K562 (cell line): ENCODE results near the gene GMPR. TPM values are rescaled to one million over a fixed set of nuclear protein-coding genes. Genes with fewer than 3 reads are reported as not detected.

Source experiments
- ELF4 ChIP-seq: fragments of 450-650 bp; formaldehyde crosslinking; IDR thresholded peaks from 2 replicates; pipeline ENCODE4 v1.4.0; 2022; ENCODE audit warnings: missing genetic modification characterization
- GATA2 ChIP-seq: sonication (generic); formaldehyde crosslinking; IDR thresholded peaks from 2 replicates; pipeline ENCODE4 v1.4.0; 2020; ENCODE audit warnings: mild to moderate bottlenecking, missing genetic modification reagents
- LCOR ChIP-seq: sonication (generic); formaldehyde crosslinking; IDR thresholded peaks from 2 replicates; pipeline ENCODE4 v1.8.0; 2022; ENCODE audit warnings: mild to moderate bottlenecking, missing genetic modification reagents
- MGA ChIP-seq: fragments of 450-650 bp; IDR thresholded peaks from 2 replicates; pipeline ENCODE4 v1.6.1; 2016; ENCODE audit warnings: mild to moderate bottlenecking, moderate library complexity
- NEUROD1 ChIP-seq: fragments of 150-350 bp; IDR thresholded peaks from 2 replicates; pipeline ENCODE4 v1.6.1; 2014; ENCODE audit warnings: borderline replicate concordance, low read length, low read depth; ENCODE audit not compliant: partially characterized antibody
- RFX7 ChIP-seq: fragments of 250-450 bp; sonication (Bioruptor Pico); IDR thresholded peaks from 2 replicates; pipeline ENCODE4 v1.5.1; 2021; ENCODE audit warnings: mild to moderate bottlenecking
- SMC3 ChIP-seq: conservative IDR thresholded peaks from 2 replicates; pipeline ENCODE4 v1.6.1; 2011; ENCODE audit warnings: low read depth, low read length, improper control_type of control experiment; ENCODE audit not compliant: insufficient read depth
- SRSF7 ChIP-seq: fragments of 200-400 bp; formaldehyde crosslinking; optimal IDR thresholded peaks from 2 replicates; pipeline ENCODE3; 2017; ENCODE audit warnings: mild to moderate bottlenecking, low read depth, low read length
- ZC3H4 ChIP-seq: sonication (generic); formaldehyde crosslinking; IDR thresholded peaks from 2 replicates; pipeline ENCODE4 v1.9.0; 2021; ENCODE audit warnings: missing genetic modification reagents, borderline replicate concordance
- ZNF239 ChIP-seq: fragments of 250-450 bp; sonication (Bioruptor Pico); IDR thresholded peaks from 2 replicates; pipeline ENCODE4 v1.4.0; 2020; ENCODE audit warnings: mild to moderate bottlenecking
- ZNF280B ChIP-seq: fragments of 250-450 bp; sonication (Bioruptor Pico); IDR thresholded peaks from 2 replicates; pipeline ENCODE4 v1.5.1; 2021; ENCODE audit warnings: mild to moderate bottlenecking
- ZNF408 ChIP-seq: fragments of 250-450 bp; sonication (Bioruptor Pico); IDR thresholded peaks from 2 replicates; pipeline ENCODE4 v1.4.0; 2020; ENCODE audit warnings: low read depth, mild to moderate bottlenecking, moderate library complexity
- polyA plus RNA-seq, 8 experiments: library from polyadenylated mRNA; depleted of rRNA in 4 of 8; stranded (reverse) in 5 of 8; unstranded in 3 of 8; fragments of >200 nt; fragmentation: Nextera tagmentation in 2 of 8; fragmentation: Illumina TruSeq in 1 of 8; extraction: Ambion mirVana in 2 of 8; extraction: Trizol in 1 of 8; gene quantifications; 2 replicates each; pipeline versions ENCODE4 v1.2.1 to v1.2.3, GENCODE V29; 2011 to 2014; ENCODE audit warnings: inconsistent platforms in 1 of 8, missing spikeins in 1 of 8
- total RNA-seq, 7 experiments: library from RNA; depleted of rRNA in 6 of 7; stranded (reverse); fragments of >200 nt in 6 of 7; fragmentation: Illumina TruSeq in 2 of 7; extraction: Trizol in 2 of 7; gene quantifications; 2 replicates each; pipeline versions ENCODE4 v1.2.1 to v1.2.3, GENCODE V29; 2011 to 2021; ENCODE audit warnings: low replicate concordance in 1 of 7
- TF ChIP-seq, protein P1 (sequence below): sonication (generic); formaldehyde crosslinking; IDR thresholded peaks from 2 replicates; pipeline ENCODE4 v1.8.0; 2022; ENCODE audit warnings: missing genetic modification reagents, mild to moderate bottlenecking, moderate library complexity, borderline replicate concordance

Gene GMPR
- total and polyA plus RNA-seq, 9 of the 15 experiments (the other 6 are each of a cell fraction or from before 2014, with no cell fraction given): 34.6 to 83.7 (median 49.8) TPM

DNA sequence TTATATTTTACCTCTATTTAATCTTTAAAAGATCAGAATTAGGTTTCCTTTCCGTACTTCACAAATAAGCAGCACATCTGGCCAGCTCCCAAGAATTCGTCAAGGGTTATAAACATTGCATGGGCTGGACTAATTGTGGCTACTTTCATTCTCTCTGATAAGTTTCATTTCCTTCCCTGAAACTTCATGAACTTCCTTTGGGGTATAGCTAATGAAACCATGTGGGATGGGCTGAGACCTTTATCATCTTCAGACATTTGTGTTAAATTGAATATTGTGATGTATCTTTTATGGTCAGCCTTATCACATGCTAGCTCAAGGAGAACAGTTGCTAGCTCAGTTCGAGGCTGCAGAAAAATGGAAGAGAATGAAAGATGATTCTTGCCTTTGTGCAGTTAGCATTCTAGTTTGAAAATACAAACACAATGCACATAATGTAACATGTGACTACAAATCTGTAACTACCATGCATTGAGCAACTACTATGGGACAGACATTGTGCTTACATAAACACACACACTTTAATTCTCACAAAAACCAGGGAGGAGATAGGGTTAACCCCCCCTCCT lies 1.7 kb upstream of the GMPR start (continued):
- TF ChIP-seq MGA (peak; percentile 75), GATA2 (CRISPR knock-in tag) (peak; percentile 24; the same call in 1 of the 2 replicates), ZNF280B (CRISPR knock-in tag) (no peak), SMC3 (no peak), RFX7 (CRISPR knock-in tag) (no peak), LCOR (no peak; the same call in 1 of the 2 replicates), ELF4 (CRISPR knock-in tag) (peak; percentile 28; the same call in 1 of the 2 replicates), ZNF408 (CRISPR knock-in tag) (no peak), ZNF239 (CRISPR knock-in tag) (peak; percentile 39; the same call in 1 of the 2 replicates), SRSF7 (no peak), ZC3H4 (no peak), NEUROD1 (no peak)
- TF ChIP-seq, protein P1, sequence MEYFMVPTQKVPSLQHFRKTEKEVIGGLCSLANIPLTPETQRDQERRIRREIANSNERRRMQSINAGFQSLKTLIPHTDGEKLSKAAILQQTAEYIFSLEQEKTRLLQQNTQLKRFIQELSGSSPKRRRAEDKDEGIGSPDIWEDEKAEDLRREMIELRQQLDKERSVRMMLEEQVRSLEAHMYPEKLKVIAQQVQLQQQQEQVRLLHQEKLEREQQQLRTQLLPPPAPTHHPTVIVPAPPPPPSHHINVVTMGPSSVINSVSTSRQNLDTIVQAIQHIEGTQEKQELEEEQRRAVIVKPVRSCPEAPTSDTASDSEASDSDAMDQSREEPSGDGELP (CRISPR knock-in tag): 0 out of 2 replicates have a peak, but pooled peaks have one; percentile 6
